OCI-LY1 (cell line): Measurements from ENCODE around the gene GAPDHS.

ENCODE experiments used
- CTCF ChIP-seq: fragments of 200-600 bp; sonication (generic), shearing (Covaris generic); IDR thresholded peaks from 2 replicates; pipeline ENCODE4 v1.5.1; 2017; ENCODE audit warnings: mild to moderate bottlenecking, antibody characterized with exemption, low read length, moderate library complexity, mixed read lengths
- EZH2 ChIP-seq: fragments of 200-600 bp; sonication (generic), shearing (Covaris generic); IDR thresholded peaks from 2 replicates; pipeline ENCODE4 v1.8.0; 2017; ENCODE audit warnings: borderline replicate concordance, mixed run types, mild to moderate bottlenecking, antibody characterized with exemption, low read length, moderate library complexity, mixed read lengths

- TF ChIP-seq CTCF = no peak
- no peak for TF ChIP-seq EZH2
Measured at GRCh38 chr19:35513628-35514281, 19.5 kb upstream of the GAPDHS start, which contains the start of gene DMKN.
